Measurements from ENCODE around the gene DNAH3.

The DNAH3 gene

DNA sequence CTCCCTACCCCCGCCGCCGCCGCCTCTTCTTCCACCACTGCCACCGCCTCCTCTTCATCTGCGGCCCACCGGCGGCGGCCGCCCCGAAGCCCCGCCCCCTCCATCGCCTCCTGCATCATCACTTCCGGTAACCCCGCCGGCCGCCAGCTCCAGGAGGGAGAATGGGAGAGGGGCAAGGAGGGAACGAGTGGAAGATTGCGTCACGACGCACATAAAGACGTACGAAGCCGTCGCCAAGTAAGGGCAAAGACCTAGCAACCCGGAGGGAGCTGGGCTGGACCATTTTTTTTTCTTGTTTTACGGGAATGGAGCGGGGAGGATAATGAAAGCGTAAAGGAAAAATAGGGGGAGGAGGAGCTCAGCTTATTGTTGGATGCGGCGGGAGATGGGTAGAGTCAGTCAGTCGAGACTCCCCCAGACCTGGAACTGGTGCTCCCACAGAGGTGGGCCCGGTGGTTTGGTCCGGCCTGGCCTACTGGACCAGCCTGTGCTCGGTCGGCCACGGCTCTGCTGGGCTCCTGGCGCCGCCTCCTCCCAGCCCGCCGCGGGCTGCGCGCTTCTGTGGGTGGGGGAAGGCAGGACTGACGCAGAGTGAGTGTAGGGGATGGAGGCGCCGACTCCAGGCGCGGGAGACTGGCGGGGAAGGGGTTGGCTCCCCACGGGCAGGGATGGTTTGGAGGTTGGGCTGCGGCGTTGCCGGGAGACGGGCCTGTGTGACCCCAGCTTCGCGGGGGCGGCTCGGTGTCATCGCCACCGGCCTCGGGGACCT lies 250.2 kb downstream of the DNAH3 start, which contains the start of the genes DCUN1D3 and LYRM1:
Gene DCUN1D3 (minus strand): TSS at position 60 of the 769 bp plus-strand sequence. CDS start 37,820 bp downstream, outside the sequence.
Gene LYRM1 (plus strand): TSS at position 473 of the 769 bp plus-strand sequence. CDS start 14,785 bp downstream, outside the sequence.
- DNase-seq: peak; percentile 94

DNA sequence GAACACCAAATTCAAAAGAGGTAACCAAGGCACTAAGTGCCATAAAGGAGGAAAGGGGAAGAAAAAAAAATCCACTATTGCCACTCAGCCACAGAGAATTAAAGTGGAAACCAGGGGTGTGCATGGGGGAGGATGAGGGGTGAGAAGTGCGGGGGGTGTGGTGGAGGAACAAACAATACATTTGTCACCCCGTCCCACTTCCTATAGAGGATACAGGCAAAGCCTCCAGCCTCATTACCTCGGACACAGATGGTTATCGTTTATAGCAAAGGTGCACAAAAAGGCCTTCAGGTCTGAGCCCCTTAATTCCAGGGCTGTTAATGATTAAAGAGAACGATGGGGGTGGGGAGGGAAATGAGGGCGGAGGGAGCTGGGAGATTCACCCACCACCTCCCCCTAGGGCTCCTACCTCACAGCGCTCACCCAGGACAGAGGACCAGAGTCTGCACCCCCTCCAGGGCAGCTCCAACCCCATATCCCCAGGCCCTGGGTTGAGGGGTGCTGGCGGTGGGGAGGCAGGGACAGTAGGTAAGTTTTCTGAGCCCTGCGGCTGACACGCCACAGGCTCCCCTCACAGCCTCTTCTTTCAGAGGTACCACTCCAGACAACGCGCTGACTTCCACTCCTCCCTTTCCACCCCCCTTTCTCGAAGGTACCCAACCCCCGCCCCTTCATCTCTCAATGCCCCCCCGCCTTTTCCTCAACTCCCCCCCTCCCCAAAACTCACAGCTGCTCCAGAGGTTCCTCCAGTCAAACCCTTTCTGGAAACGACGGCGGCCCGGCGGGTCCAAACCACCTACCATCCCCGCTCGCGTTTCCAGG lies 251.0 kb downstream of the DNAH3 start:
- no peak for DNase-seq

DNA sequence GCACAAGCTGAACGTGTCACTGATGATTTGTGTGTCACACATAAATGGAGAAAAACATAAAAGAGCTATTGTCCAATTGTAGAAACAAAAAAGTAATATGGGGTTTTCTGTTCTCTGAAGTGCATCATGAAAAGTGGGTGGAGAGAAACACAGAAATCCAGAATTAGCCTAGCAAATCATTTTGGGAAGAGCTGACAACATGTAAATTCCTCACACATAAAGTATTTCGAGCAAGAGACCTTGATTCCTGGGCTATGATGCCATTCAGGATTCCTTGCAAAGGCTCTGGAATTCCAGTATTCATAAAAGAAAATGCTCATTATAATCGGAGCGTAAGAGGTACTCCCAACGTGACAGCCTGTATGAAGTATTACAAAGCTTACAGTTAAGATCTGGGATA lies 251.6 kb downstream of the DNAH3 start:
- no peak for DNase-seq

DNA sequence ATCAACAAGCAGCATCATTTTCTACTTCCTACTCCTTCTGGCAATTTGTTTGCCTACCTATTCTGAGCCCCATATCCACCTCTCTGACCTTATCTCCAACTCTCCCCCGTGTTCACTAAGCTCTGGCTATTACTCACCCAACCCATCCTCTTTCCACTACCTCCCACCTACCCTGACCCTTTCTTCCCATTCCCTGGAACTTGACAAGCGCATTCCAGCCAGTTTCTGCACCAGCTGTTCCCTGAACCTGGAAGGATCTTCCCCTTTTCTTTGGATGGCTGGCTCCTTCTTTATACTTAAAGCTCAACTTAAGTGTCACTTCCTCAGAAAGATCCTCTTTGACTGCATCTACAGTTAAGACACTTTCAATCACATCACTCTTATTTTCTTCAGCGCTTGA lies 252.7 kb downstream of the DNAH3 start:
- no peak for DNase-seq

DNA sequence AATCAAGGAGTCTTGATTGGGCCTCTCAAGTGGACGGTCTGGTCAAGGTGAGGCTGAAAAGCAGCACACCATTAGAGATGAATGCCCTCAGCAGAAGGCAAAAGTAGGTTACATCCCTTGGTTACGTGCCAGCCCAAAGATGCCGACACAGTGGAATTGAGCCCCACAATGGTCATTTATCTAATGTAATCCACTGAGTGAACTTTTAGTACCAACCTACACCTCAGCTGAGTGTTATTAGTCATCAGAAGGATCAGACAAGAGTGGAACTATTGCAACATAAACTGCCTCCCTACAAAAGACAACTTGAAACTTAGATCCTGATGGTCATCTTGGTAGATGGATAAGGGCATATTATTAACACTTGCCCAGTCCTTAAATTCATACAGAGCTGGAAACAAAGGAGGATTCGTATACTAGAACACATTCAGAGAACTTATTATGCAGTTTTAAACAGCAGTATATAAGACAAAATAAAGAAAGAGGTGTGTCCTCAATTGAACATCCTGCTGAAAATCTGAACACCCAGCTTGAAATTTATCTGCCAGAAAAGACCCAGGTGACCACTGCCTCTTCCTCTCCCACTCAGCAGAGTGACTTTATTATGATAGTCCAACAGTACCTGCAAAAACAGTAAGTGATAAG lies 253.3 kb downstream of the DNAH3 start:
- no peak for DNase-seq

DNA sequence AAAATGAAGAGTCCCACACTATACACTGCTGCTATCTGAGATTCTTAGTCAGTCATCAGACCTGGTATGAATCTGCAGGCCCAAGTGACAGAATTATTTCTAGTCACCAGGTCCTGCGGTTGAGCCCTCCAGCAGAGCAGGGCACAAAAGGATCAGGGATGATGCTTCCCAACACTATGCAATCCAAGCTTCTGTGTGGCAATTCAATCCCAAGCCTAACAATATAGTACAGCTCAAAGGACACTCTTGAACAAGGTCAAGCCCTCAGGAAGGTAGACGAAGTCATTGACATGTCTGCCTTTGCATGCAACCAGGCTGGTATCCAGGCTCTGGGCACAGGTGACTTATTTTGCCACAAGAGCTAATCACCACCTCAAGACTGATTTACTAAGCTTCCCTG lies 256.3 kb downstream of the DNAH3 start:
- DNase-seq: no peak

DNA sequence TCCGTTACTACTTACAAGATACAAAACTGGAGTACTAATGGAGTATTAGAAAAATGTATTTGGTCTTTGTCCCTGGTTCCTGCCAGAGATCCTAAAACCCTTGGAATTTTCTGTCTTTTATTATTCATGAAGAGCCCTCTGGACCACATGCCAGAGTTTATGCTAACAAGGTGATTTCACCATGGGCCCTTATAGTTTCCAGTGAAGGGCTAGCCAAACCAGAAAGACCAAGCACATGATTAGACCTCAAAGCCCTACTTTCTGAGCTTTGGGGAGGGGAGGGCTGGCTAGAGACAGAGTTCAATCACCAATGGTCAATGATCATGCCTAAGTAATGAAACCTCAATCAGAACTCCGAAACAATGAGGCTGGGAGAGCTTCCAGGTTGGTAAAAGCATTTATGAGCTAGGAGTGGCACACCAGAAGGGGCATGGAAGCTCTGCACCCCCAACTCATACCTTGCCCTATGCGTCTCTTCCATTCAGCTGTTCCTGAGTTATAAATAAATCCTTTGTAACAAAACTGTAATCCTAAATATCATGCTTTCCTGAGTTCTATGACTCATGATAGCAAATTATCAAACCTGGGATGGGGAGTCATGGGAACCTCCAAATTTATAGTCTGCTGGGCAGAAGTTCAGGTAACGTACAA lies 260.9 kb downstream of the DNAH3 start:
- DNase-seq: no peak

DNA sequence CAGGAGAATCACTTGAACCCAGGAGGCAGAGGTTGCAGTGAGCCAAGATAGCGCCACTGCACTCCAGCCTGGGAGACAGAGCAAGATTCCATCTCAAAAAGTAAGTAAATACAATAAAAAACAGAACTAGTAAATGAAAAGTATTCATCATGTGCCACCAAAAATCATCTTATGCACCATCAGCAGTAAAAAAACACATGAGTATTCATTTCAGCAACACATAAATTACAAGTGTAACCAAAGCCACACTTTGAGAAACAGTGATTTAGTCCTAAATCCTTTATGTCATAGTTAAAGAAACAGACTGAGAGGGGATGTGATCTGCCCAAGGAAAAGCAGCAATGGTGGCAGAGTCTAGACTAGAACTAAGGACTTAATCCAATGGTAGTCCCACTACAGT lies 263.4 kb downstream of the DNAH3 start:
- DNase-seq: no peak

DNA sequence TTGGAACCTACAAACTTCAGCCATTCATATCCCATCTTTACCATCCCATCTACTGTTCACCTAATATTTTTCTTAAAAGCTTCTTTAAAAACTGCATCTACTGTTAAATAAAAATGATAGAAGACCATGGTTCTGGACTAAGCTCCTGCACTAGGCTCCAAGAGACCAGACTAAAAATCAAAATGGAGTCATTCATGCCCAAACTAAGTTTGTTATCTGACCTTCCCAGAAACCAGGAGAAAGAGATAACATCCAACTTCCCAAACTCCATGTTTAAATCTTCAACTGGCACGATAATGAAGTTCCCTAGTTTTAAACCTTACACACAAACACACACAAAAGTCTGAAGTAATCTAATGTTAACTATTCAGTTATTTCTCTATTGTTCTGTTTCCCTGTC lies 264.3 kb downstream of the DNAH3 start:
- no peak for DNase-seq

DNA sequence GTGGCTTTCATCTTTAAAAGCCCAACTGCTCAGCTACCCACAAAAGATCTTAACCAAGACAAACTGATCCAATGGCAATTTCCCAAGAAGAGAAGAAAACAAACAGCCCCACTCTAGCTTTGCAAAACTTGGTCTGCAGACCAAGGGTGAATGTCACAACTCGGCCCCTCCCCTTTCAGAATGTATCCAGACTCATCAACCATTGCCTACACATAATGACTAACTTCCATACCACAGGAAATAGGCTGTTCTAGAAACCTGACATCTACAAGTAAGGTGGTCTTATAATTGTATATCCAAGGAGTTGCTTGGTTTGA lies 266.4 kb downstream of the DNAH3 start:
- DNase-seq: peak; percentile 58

DNA sequence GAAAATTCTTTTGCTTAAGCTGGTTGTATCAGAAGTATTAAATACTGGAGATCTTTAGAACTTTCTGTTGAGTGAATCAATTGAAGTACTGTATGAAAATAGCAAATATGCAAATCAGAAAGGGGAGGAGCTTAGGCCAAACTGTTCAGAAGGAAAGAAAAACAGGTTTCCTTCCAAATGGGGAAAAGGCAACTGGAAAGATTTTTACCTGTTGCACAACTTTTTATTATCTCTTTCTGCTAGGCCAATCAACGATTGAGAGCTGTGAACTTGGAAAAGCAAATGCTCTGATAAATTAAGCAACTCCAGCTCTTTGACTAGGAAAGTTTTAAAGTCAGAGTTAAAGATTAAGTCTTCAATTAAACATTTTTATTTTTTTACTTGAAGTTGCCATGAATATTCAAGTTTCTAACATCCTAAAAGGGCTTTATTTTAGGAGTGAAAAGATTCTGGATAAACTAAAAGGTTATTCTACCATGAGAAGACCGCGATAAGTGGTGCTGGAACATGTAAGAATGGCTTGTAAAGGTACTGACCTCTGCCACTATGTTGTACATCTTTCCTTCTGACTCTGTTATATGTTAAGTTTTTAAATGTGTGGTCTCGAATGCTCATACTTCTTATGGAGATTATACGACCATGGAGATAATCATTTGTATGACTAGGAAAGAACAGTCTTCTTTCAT lies 266.9 kb downstream of the DNAH3 start:
- no peak for DNase-seq
